ENCODE data around the gene PRLR. TPM values are rescaled to one million over a fixed set of nuclear protein-coding genes. Genes with fewer than 3 reads are reported as not detected.
"Not testable (repeated sequence)": the region's sequence is repeated elsewhere in the genome, so short reads cannot be mapped to it uniquely, and the experiment has no call there.

The PRLR gene
- under 0.01 TPM in 2 replicates for total RNA-seq

GRCh38 chr5:35230038-35230611, at the start of gene PRLR:
Gene PRLR (minus strand): TSS chr5:35230487. CDS start chr5:35089620, 140,867 bp downstream.
- no peak for DNase-seq (ENCODE audit: low read depth in 2 of 2)

- no peak for DNase-seq (ENCODE audit: low read depth in 2 of 2)
These were observed 44.7 kb upstream of the PRLR start for GRCh38 chr5:35274839-35275509.

- no peak for DNase-seq (ENCODE audit: low read depth in 2 of 2)
These were observed 38.7 kb upstream of the PRLR start for GRCh38 chr5:35269006-35269405.

GRCh38 chr5:35266276-35266675, 36.0 kb upstream of the PRLR start:
- DNase-seq (ENCODE audit: low read depth in 2 of 2): no peak

- no peak for DNase-seq (ENCODE audit: low read depth in 2 of 2)
These were observed 34.2 kb upstream of the PRLR start for GRCh38 chr5:35264509-35264908.

- no peak for DNase-seq (ENCODE audit: low read depth in 2 of 2)
These were observed 33.1 kb upstream of the PRLR start for GRCh38 chr5:35263266-35263877.

- DNase-seq (ENCODE audit: low read depth in 2 of 2): no peak
These were observed 23.3 kb upstream of the PRLR start for GRCh38 chr5:35253582-35253981.

GRCh38 chr5:35252963-35253362, 22.7 kb upstream of the PRLR start:
- no peak for DNase-seq (ENCODE audit: low read depth in 2 of 2)

- DNase-seq (ENCODE audit: low read depth in 2 of 2): no peak
These were observed 18.8 kb upstream of the PRLR start for GRCh38 chr5:35248843-35249780.

GRCh38 chr5:35247648-35248034, 17.4 kb upstream of the PRLR start:
- DNase-seq (ENCODE audit: low read depth in 2 of 2): no peak

GRCh38 chr5:35246900-35247647, 16.8 kb upstream of the PRLR start:
- no peak for DNase-seq (ENCODE audit: low read depth in 2 of 2)

GRCh38 chr5:35246411-35246810, 16.1 kb upstream of the PRLR start:
- DNase-seq (ENCODE audit: low read depth in 2 of 2): no peak

- DNase-seq (ENCODE audit: low read depth in 2 of 2): not testable (repeated sequence)
These were observed 15.1 kb upstream of the PRLR start for GRCh38 chr5:35245371-35245770.

- no peak for DNase-seq (ENCODE audit: low read depth in 2 of 2)
These were observed 13.9 kb upstream of the PRLR start for GRCh38 chr5:35244171-35244570.

GRCh38 chr5:35242702-35243258, 12.5 kb upstream of the PRLR start:
- no peak for DNase-seq (ENCODE audit: low read depth in 2 of 2)

GRCh38 chr5:35240892-35241291, 10.6 kb upstream of the PRLR start:
- DNase-seq (ENCODE audit: low read depth in 2 of 2): no peak

- no peak for DNase-seq (ENCODE audit: low read depth in 2 of 2)
These were observed 9.8 kb upstream of the PRLR start for GRCh38 chr5:35239911-35240610.

GRCh38 chr5:35239476-35239875, 9.2 kb upstream of the PRLR start:
- DNase-seq (ENCODE audit: low read depth in 2 of 2): no peak

- no peak for DNase-seq (ENCODE audit: low read depth in 2 of 2)
These were observed 7.5 kb upstream of the PRLR start for GRCh38 chr5:35237580-35238376.
